Activated CD4-positive, alpha-beta memory T cell treated with anti-CD3 and anti-CD28 coated beads, Interleukin-2, amount 10 ng/mL, durations not matched to agents 7 days and 5 days (primary cell): ENCODE data around the gene ENTHD1. TPM values are rescaled to one million over a fixed set of nuclear protein-coding genes. Genes with fewer than 3 reads are reported as not detected.
"Not testable (repeated sequence)": the region's sequence is repeated elsewhere in the genome, so short reads cannot be mapped to it uniquely, and the experiment has no call there.

ENCODE experiments used
- CTCF ChIA-PET: fragments of 350-600 bp; sonication (Branson Sonifier 250); formaldehyde crosslinking; loops from one replicate; lab custom pipeline; 2021; ENCODE audit warnings: antibody characterized with exemption, inconsistent platforms; lab: Charles Lee
- POLR2A ChIA-PET: fragments of 350-600 bp; sonication (Branson Sonifier 250); formaldehyde crosslinking; loops from one replicate; lab custom pipeline; 2021; ENCODE audit warnings: antibody characterized with exemption; lab: Charles Lee
- DNase-seq: peaks from one replicate; pipeline ENCODE4 v3.0.0-alpha.2; 2020
- H3K27ac Mint-ChIP-seq: one replicate; pipeline ENCODE4 v1.8.0; 2021; ENCODE audit warnings: mild to moderate bottlenecking, mixed read lengths
- H3K27me3 Mint-ChIP-seq: one replicate; pipeline ENCODE4 v1.8.0; 2021; ENCODE audit warnings: mixed read lengths
- H3K36me3 Mint-ChIP-seq: one replicate; pipeline ENCODE4 v1.8.0; 2021; ENCODE audit warnings: low read depth, mixed read lengths
- H3K4me1 Mint-ChIP-seq: one replicate; pipeline ENCODE4 v1.8.0; 2021; ENCODE audit warnings: mixed read lengths
- H3K4me3 Mint-ChIP-seq: one replicate; pipeline ENCODE4 v1.8.0; 2021; ENCODE audit warnings: mild to moderate bottlenecking, mixed read lengths
- H3K9me3 Mint-ChIP-seq: one replicate; pipeline ENCODE4 v1.8.0; 2021; ENCODE audit warnings: mixed read lengths
- total RNA-seq, 2 experiments: library from RNA; stranded (reverse); gene quantifications; one replicate each; pipeline ENCODE4 v1.2.3, GENCODE V29; 2021

The ENTHD1 gene
- total RNA-seq, 2 experiments from 2014 or later = 0.13 TPM; not detected in 1

GRCh38 chr22:39746600-39747262 lies 146.8 kb downstream of the ENTHD1 start:
- Mint-ChIP-seq H3K4me3 (no peak overlapping the region), H3K4me1 (peaks cover 26% of the 10 kb centered on the region), H3K27me3 (peaks cover 10% of the 10 kb centered on the region), H3K9me3 (no peaks in the 10 kb centered on the region), H3K36me3 (no peaks in the 10 kb centered on the region), H3K27ac (no peak overlapping the region)
- no peak for DNase-seq
- ChIA-PET CTCF (no interaction called here), POLR2A (interaction anchor here (1.3 kb wide), 1 partner anchor 160 kb away, joined by 4 read pairs; no protein-coding TSS in a partner anchor)

DNA sequence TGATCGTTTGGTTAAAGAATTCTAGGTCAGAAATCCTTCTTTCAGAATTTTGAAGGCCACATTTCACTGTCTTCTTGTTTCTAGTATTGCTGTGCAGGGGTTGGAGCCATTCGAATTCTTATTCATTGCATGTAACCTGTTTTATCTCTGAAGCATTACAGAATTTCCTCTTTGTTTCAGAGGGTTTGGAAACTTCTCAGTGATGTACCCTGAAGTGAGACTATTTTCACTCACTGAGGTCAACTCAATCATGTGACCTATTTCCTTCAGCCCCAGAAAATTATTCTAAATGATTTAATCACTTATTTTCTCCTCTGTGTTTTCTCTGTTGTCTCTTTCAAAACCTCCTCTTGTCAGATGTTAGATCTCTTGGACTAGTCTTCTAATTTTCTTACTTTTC lies 147.8 kb downstream of the ENTHD1 start:
- no peak overlapping the region for H3K27ac Mint-ChIP-seq
- POLR2A ChIA-PET = interaction anchor here (1.3 kb wide), 1 partner anchor 161 kb away, joined by 4 read pairs; no protein-coding TSS in a partner anchor
- H3K27me3 Mint-ChIP-seq = peaks cover 10% of the 10 kb centered on the region
- H3K9me3 Mint-ChIP-seq = peaks cover 3% of the 10 kb centered on the region
- H3K4me3 Mint-ChIP-seq = no peak overlapping the region
- peaks cover 26% of the 10 kb centered on the region for H3K4me1 Mint-ChIP-seq
- CTCF ChIA-PET = interaction anchor here (0.8 kb wide), 1 partner anchor 8 kb away, joined by 3 read pairs; no protein-coding TSS in a partner anchor
- no peak for DNase-seq
- no peaks in the 10 kb centered on the region for H3K36me3 Mint-ChIP-seq

GRCh38 chr22:39744353-39744752 lies 149.2 kb downstream of the ENTHD1 start:
- peaks cover 26% of the 10 kb centered on the region for H3K4me1 Mint-ChIP-seq
- POLR2A ChIA-PET = no interaction called here
- H3K27me3 Mint-ChIP-seq = peaks cover 10% of the 10 kb centered on the region
- H3K4me3 Mint-ChIP-seq = no peak overlapping the region
- peaks cover 3% of the 10 kb centered on the region for H3K9me3 Mint-ChIP-seq
- no peak overlapping the region for H3K27ac Mint-ChIP-seq
- DNase-seq = no peak
- CTCF ChIA-PET = no interaction called here
- no peaks in the 10 kb centered on the region for H3K36me3 Mint-ChIP-seq

- POLR2A ChIA-PET = no interaction called here
- no peak overlapping the region for H3K27ac Mint-ChIP-seq
- no peaks in the 10 kb centered on the region for H3K36me3 Mint-ChIP-seq
- no peak for DNase-seq
- H3K4me1 Mint-ChIP-seq = peaks cover 26% of the 10 kb centered on the region
- peaks cover 10% of the 10 kb centered on the region for H3K27me3 Mint-ChIP-seq
- no peak overlapping the region for H3K4me3 Mint-ChIP-seq
- CTCF ChIA-PET = no interaction called here
- peaks cover 5% of the 10 kb centered on the region for H3K9me3 Mint-ChIP-seq
Observed at GRCh38 chr22:39743935-39744334, 149.6 kb downstream of the ENTHD1 start.

DNA sequence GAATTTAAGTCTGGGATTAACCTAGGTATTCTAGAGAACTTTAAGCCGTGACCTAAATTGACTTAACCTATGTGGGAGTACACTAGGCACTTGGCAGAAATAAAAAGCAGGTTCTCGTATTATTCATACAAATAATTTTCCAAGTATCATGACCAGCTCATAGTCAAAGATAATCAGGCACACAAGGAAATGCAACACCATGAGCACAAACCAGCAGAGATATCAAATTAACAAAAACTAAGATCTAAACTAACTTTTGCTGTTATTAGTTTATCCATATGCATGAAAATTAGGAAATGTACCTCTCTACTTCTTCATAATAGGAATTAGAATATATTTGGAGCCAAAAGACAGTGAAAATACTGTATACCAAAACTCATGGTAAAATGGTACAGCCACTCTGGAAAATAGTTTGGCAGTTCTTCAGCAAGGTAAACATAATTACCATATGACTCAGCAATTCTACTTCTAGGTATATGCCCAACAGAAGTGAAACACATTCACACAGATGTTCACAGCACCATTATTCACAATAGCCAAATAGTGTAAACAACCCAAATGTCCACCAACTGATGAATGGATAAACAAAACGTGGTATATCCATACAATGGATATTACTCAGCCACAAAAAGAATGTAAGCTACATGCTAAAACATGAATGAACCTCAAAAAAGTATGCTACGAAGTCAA lies 154.1 kb downstream of the ENTHD1 start:
- Mint-ChIP-seq H3K4me3 (no peak overlapping the region), H3K27me3 (peaks cover 21% of the 10 kb centered on the region), H3K4me1 (peaks cover 1% of the 10 kb centered on the region), H3K9me3 (peaks cover 5% of the 10 kb centered on the region), H3K36me3 (no peaks in the 10 kb centered on the region), H3K27ac (no peak overlapping the region)
- ChIA-PET POLR2A (interaction anchor here (0.9 kb wide), 1 partner anchor 13 kb away, joined by 3 read pairs; no protein-coding TSS in a partner anchor), CTCF (no interaction called here)
- no peak for DNase-seq

GRCh38 chr22:39738746-39739145 lies 154.8 kb downstream of the ENTHD1 start:
- H3K4me1 Mint-ChIP-seq = no peaks in the 10 kb centered on the region
- peaks cover 20% of the 10 kb centered on the region for H3K27me3 Mint-ChIP-seq
- DNase-seq = no peak
- no peak overlapping the region for H3K27ac Mint-ChIP-seq
- H3K4me3 Mint-ChIP-seq = no peak overlapping the region
- ChIA-PET CTCF (no interaction called here), POLR2A (no interaction called here)
- no peaks in the 10 kb centered on the region for H3K36me3 Mint-ChIP-seq
- H3K9me3 Mint-ChIP-seq = peaks cover 5% of the 10 kb centered on the region

GRCh38 chr22:39735776-39736175 lies 157.8 kb downstream of the ENTHD1 start:
- H3K27ac Mint-ChIP-seq = no peak overlapping the region
- peaks cover 3% of the 10 kb centered on the region for H3K9me3 Mint-ChIP-seq
- no peaks in the 10 kb centered on the region for H3K4me1 Mint-ChIP-seq
- DNase-seq = no peak
- peaks cover 21% of the 10 kb centered on the region for H3K27me3 Mint-ChIP-seq
- H3K4me3 Mint-ChIP-seq = no peak overlapping the region
- H3K36me3 Mint-ChIP-seq = no peaks in the 10 kb centered on the region
- CTCF ChIA-PET = no interaction called here
- POLR2A ChIA-PET = no interaction called here

- Mint-ChIP-seq H3K27ac (no peak overlapping the region), H3K36me3 (no peaks in the 10 kb centered on the region), H3K9me3 (peaks cover 3% of the 10 kb centered on the region), H3K4me1 (no peaks in the 10 kb centered on the region), H3K27me3 (peaks cover 21% of the 10 kb centered on the region), H3K4me3 (no peak overlapping the region)
- ChIA-PET CTCF (no interaction called here), POLR2A (no interaction called here)
- DNase-seq = no peak
Observed at GRCh38 chr22:39734866-39735265, 158.7 kb downstream of the ENTHD1 start.

GRCh38 chr22:39734046-39734445 lies 159.5 kb downstream of the ENTHD1 start:
- peaks cover 21% of the 10 kb centered on the region for H3K27me3 Mint-ChIP-seq
- H3K9me3 Mint-ChIP-seq, DNase-seq, POLR2A ChIA-PET, CTCF ChIA-PET, H3K4me3 Mint-ChIP-seq, H3K4me1 Mint-ChIP-seq, H3K27ac Mint-ChIP-seq, H3K36me3 Mint-ChIP-seq: not testable (repeated sequence)

DNA sequence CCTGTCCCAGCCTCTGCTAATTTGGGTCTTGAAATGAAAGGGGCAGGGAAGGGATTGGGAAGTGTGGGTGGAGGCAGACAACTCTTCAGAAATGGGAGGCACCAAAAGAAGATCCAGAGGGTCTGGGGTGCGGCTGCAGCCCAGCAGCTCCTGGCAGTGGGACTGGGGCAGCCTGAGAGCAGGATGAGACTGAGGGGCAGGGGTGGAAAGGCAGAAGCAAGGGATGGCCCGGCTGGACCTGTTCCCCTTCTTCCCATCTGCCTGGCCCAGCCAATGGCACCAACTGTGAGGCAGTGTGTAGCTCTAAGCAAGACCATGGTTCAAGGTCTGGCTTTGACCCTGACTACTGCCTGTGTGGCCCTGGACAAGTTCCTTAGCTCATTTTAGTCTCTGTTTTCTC lies 160.4 kb downstream of the ENTHD1 start:
- ChIA-PET POLR2A (interaction anchor here (0.8 kb wide), 1 partner anchor 23 kb away, joined by 3 read pairs; no protein-coding TSS in a partner anchor), CTCF (no interaction called here)
- Mint-ChIP-seq H3K4me1 (no peaks in the 10 kb centered on the region), H3K4me3 (no peak overlapping the region), H3K27ac (no peak overlapping the region), H3K27me3 (peaks cover 21% of the 10 kb centered on the region), H3K36me3 (no peaks in the 10 kb centered on the region), H3K9me3 (no peaks in the 10 kb centered on the region)
- no peak for DNase-seq

DNA sequence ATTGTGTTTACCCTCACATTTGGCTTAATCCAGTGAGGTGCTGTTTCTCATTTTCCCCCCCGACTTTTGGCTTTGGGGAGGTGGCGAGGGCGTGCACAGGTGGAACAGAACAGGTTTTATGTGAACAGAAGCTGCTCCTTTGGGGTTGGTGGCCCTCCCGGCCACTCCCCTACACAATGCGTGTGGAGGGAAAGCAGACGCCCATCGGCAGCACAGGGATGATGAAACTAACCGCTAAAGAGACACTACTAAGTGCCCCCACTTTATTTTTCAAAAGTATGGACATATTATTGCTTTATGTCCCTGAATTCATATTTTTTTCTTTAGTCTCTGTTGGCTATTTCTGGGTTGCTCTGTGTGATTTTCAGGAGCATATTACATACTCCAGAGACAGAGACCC lies 160.9 kb downstream of the ENTHD1 start:
- CTCF ChIA-PET = no interaction called here
- H3K4me1 Mint-ChIP-seq = no peaks in the 10 kb centered on the region
- peaks cover 16% of the 10 kb centered on the region for H3K27me3 Mint-ChIP-seq
- POLR2A ChIA-PET = interaction anchor here (0.8 kb wide), 1 partner anchor 24 kb away, joined by 3 read pairs; no protein-coding TSS in a partner anchor
- no peak for DNase-seq
- H3K4me3 Mint-ChIP-seq = no peak overlapping the region
- no peaks in the 10 kb centered on the region for H3K36me3 Mint-ChIP-seq
- no peaks in the 10 kb centered on the region for H3K9me3 Mint-ChIP-seq
- H3K27ac Mint-ChIP-seq = no peak overlapping the region

DNA sequence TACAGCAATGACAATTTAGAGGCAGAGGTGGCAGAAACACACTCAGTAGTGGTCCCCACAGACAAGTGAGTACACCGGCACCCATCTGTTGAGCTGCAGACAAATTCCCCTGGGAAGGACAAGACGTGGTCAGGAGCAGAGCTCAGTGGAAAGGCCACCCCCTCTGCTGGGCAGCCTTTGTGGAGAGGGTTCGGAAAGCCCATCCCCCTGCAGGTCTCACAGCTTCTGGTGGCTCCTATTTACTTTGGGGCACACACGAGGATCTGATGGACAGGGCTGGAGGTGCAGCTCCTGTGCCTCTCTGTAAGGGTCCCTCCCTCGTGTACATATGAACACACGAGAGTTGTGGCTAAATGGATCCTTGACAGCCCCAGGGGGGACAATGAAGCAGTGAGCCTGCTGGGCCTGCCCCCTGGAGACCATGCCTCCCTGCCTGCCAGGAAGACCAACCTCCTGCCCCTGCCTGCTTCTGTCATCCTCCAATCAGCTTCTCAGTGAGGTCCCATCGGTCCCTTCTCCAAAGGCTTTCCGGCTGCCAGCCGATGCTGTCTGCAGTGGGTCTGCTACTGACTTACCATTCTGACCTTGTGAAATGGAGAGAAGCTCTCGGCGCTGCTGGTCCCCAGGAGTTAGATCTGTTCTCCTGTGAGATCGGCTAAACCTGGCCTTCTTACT lies 161.5 kb downstream of the ENTHD1 start:
- H3K27me3 Mint-ChIP-seq = peaks cover 16% of the 10 kb centered on the region
- no peaks in the 10 kb centered on the region for H3K4me1 Mint-ChIP-seq
- no peaks in the 10 kb centered on the region for H3K36me3 Mint-ChIP-seq
- H3K4me3 Mint-ChIP-seq = no peak overlapping the region
- H3K27ac Mint-ChIP-seq = no peak overlapping the region
- POLR2A ChIA-PET = interaction anchor here (1.3 kb wide), 1 partner anchor 41 kb away, joined by 3 read pairs; no protein-coding TSS in a partner anchor
- no peaks in the 10 kb centered on the region for H3K9me3 Mint-ChIP-seq
- no peak for DNase-seq
- CTCF ChIA-PET = interaction anchor here (0.6 kb wide), 1 partner anchor 194 kb away, joined by 5 read pairs; no protein-coding TSS in a partner anchor

DNA sequence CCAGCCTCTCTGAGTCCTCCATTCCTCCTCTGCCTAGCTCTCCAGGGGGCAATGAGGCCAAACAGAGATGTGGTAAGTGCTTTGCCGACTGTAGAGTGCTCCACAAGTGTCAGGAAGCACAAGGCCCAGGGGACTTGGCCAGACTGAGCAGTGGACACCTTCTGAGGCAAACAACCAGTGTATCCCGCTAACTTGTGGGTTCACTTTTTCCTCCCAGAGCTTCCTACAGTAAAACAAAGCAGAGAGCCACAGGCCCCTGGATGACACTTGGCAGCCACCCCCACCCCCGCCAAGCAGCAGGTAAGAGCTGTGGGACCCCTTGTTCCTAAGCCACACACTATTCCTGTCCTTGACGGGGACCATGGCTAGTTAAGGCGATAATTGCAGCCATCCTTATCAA lies 162.1 kb downstream of the ENTHD1 start:
- peaks cover 21% of the 10 kb centered on the region for H3K27me3 Mint-ChIP-seq
- no peaks in the 10 kb centered on the region for H3K4me1 Mint-ChIP-seq
- no peak overlapping the region for H3K27ac Mint-ChIP-seq

More for the DNA sequence above, 162.1 kb downstream of the ENTHD1 start:
- H3K9me3 Mint-ChIP-seq = no peaks in the 10 kb centered on the region
- POLR2A ChIA-PET = interaction anchor here (1.3 kb wide), 1 partner anchor 42 kb away, joined by 3 read pairs; no protein-coding TSS in a partner anchor
- DNase-seq = no peak
- H3K4me3 Mint-ChIP-seq = no peak overlapping the region
- CTCF ChIA-PET = interaction anchor here (0.6 kb wide), 1 partner anchor 195 kb away, joined by 5 read pairs; no protein-coding TSS in a partner anchor
- H3K36me3 Mint-ChIP-seq = no peaks in the 10 kb centered on the region
